ENCODE data around the gene MMP27. TPM values are rescaled to one million over a fixed set of nuclear protein-coding genes. Genes with fewer than 3 reads are reported as not detected.
A peak's percentile ranks its signal among the peaks of the same experiment; 100 is the strongest.

The MMP27 gene
- total RNA-seq, 1 donor, result not detected

GRCh38 chr11:102719620-102720277 is 14.2 kb upstream of the MMP27 start:
- DNase-seq (ENCODE audit: low read depth), result no peak
- H3K4me3 ChIP-seq (ENCODE audit: low read depth, low read length), result no peak overlapping the region
- no peak for TF ChIP-seq CTCF (IDR thresholded peaks at IDR 0.05; ENCODE audit: insufficient read depth, low read depth, low read length)

- DNase-seq (ENCODE audit: low read depth), result no peak
- no peak overlapping the region for H3K4me3 ChIP-seq (ENCODE audit: low read depth, low read length)
- TF ChIP-seq CTCF (IDR thresholded peaks at IDR 0.05; ENCODE audit: insufficient read depth, low read depth, low read length), result no peak
These were observed 11.7 kb upstream of the MMP27 start for GRCh38 chr11:102717280-102717679.

GRCh38 chr11:102716527-102716926 is 11.0 kb upstream of the MMP27 start:
- H3K4me3 ChIP-seq (ENCODE audit: low read depth, low read length), result no peak overlapping the region
- DNase-seq (ENCODE audit: low read depth), result no peak
- no peak for TF ChIP-seq CTCF (IDR thresholded peaks at IDR 0.05; ENCODE audit: insufficient read depth, low read depth, low read length)

- no peak for TF ChIP-seq CTCF (IDR thresholded peaks at IDR 0.05; ENCODE audit: insufficient read depth, low read depth, low read length)
- H3K4me3 ChIP-seq (ENCODE audit: low read depth, low read length), result no peak overlapping the region
- DNase-seq (ENCODE audit: low read depth), result no peak
These were observed 6.6 kb upstream of the MMP27 start for GRCh38 chr11:102712137-102712536.

GRCh38 chr11:102709201-102709945 is 3.8 kb upstream of the MMP27 start:
- DNase-seq (ENCODE audit: low read depth), result peak; percentile 58
- H3K4me3 ChIP-seq (ENCODE audit: low read depth, low read length), result no peak overlapping the region
- TF ChIP-seq CTCF (IDR thresholded peaks at IDR 0.05; ENCODE audit: insufficient read depth, low read depth, low read length), result no peak

- no peak for TF ChIP-seq CTCF (IDR thresholded peaks at IDR 0.05; ENCODE audit: insufficient read depth, low read depth, low read length)
- DNase-seq (ENCODE audit: low read depth), result no peak
These were observed 3.1 kb upstream of the MMP27 start for GRCh38 chr11:102708654-102709053.

More at GRCh38 chr11:102708654-102709053, 3.1 kb upstream of the MMP27 start:
- no peak overlapping the region for H3K4me3 ChIP-seq (ENCODE audit: low read depth, low read length)
